Measurements from ENCODE around the gene SPOCK1. TPM values are rescaled to one million over a fixed set of nuclear protein-coding genes. Genes with fewer than 3 reads are reported as not detected.

Gene SPOCK1
- total and polyA plus RNA-seq, 3 donors from 2014 or later = 63.8 to 111 (median 101) TPM

- peaks cover 12% of the 10 kb centered on the region for H3K4me1 ChIP-seq
- no peak overlapping the region for H3K27ac ChIP-seq
- H3K4me3 ChIP-seq = no peak overlapping the region
- 72 to 75% methylated on average over 7 of the region's 7 CpGs for WGBS, 2 donors
- H3K27me3 ChIP-seq = no peaks in the 10 kb centered on the region
- DNase-seq = no peak
- intact Hi-C loops (cut with DNase I; ENCODE audit: low total_unique reads) = no loop called here
- TF ChIP-seq POLR2A (IDR thresholded peaks at IDR 0.05) (no peak), CTCF (IDR thresholded peaks at IDR 0.05) (no peak)
- no peaks in the 10 kb centered on the region for H3K9me3 ChIP-seq
- no peaks in the 10 kb centered on the region for H3K36me3 ChIP-seq (ENCODE audit: low read depth, missing control alignments)
Observed at GRCh38 chr5:137078171-137078665, 420.9 kb downstream of the SPOCK1 start.

- 66 to 67% methylated on average over 7 of the region's 7 CpGs for WGBS, 2 donors
- Histone ChIP-seq H3K27me3 (no peaks in the 10 kb centered on the region), H3K27ac (no peak overlapping the region), H3K4me3 (no peak overlapping the region), H3K9me3 (no peaks in the 10 kb centered on the region), H3K4me1 (peaks cover 20% of the 10 kb centered on the region), H3K36me3 (ENCODE audit: low read depth, missing control alignments) (no peaks in the 10 kb centered on the region)
- DNase-seq = peak; percentile 72
- intact Hi-C loops (cut with DNase I; ENCODE audit: low total_unique reads) = no loop called here
- TF ChIP-seq CTCF (IDR thresholded peaks at IDR 0.05) = peak in 2 of 3 experiments; percentile 39 to 43
- TF ChIP-seq POLR2A (IDR thresholded peaks at IDR 0.05) = no peak
Observed at GRCh38 chr5:137075163-137075970, 423.8 kb downstream of the SPOCK1 start.

GRCh38 chr5:137073189-137073588 lies 425.9 kb downstream of the SPOCK1 start:
- H3K27me3 ChIP-seq = no peaks in the 10 kb centered on the region
- H3K9me3 ChIP-seq = no peaks in the 10 kb centered on the region
- H3K4me3 ChIP-seq = no peak overlapping the region
- peak overlapping the region in 1 of 2 donors; percentile 76 for H3K27ac ChIP-seq
- peaks cover 20% of the 10 kb centered on the region for H3K4me1 ChIP-seq
- 62 to 63% methylated on average over 3 of the region's 3 CpGs for WGBS, 2 donors
- TF ChIP-seq CTCF (IDR thresholded peaks at IDR 0.05) (no peak), POLR2A (IDR thresholded peaks at IDR 0.05) (no peak)
- DNase-seq = no peak
- intact Hi-C loops (cut with DNase I; ENCODE audit: low total_unique reads) = no loop called here
- H3K36me3 ChIP-seq (ENCODE audit: low read depth, missing control alignments) = no peaks in the 10 kb centered on the region

- peak overlapping the region in 1 of 2 donors; percentile 76 for H3K27ac ChIP-seq
- intact Hi-C loops (cut with DNase I; ENCODE audit: low total_unique reads) = no loop called here
Observed at GRCh38 chr5:137072361-137073115, 426.6 kb downstream of the SPOCK1 start.

More at GRCh38 chr5:137072361-137073115, 426.6 kb downstream of the SPOCK1 start:
- no peaks in the 10 kb centered on the region for H3K27me3 ChIP-seq
- H3K4me3 ChIP-seq = no peak overlapping the region
- no peak for TF ChIP-seq CTCF (IDR thresholded peaks at IDR 0.05)
- no peak for TF ChIP-seq POLR2A (IDR thresholded peaks at IDR 0.05)
- WGBS, 2 donors = 56 to 60% methylated on average over 7 of the region's 7 CpGs
- peaks cover 20% of the 10 kb centered on the region for H3K4me1 ChIP-seq
- DNase-seq = peak; percentile 40
- H3K36me3 ChIP-seq (ENCODE audit: low read depth, missing control alignments) = no peaks in the 10 kb centered on the region
- no peaks in the 10 kb centered on the region for H3K9me3 ChIP-seq
